ENCODE data around the gene LIMA1. TPM values are rescaled to one million over a fixed set of nuclear protein-coding genes. Genes with fewer than 3 reads are reported as not detected.
"Not testable (repeated sequence)": the region's sequence is repeated elsewhere in the genome, so short reads cannot be mapped to it uniquely, and the experiment has no call there.

The LIMA1 gene
- total RNA-seq, 2 experiments from 2014 or later = 4.6 to 5.1 TPM

DNA sequence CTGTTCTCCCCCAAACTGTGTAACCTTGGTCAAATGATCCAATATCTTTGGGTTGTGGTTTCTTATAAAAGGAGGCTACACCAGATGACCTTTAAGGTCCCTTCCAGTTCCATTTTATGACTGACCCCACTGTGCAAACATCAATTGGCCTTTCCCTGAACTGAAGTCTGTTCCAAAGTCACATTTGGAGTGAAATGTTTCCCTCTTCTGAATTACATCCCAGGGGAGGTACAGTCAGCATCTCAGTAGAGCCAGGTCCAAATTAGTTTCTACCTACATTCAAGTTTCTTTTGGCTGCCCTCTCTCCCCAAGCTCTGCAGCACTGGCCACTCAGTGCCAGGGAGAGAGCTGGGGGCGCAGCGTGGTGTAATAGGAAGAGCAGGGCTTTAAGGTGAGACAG lies 34.4 kb downstream of the LIMA1 start:
- Histone ChIP-seq H3K4me3 (ENCODE audit: low read length) (no peak overlapping the region), H3K27me3 (ENCODE audit: control insufficient read depth in 1 of 2, insufficient read depth in 2 of 2, low read length in 2 of 2) (no peaks in the 10 kb centered on the region), H3K27ac (ENCODE audit: low read depth in 1 of 2, low read length in 2 of 2) (no peak overlapping the region), H3K36me3 (ENCODE audit: insufficient read depth, low read length) (no peaks in the 10 kb centered on the region), H3K4me1 (ENCODE audit: insufficient read depth, low read length) (no peaks in the 10 kb centered on the region), H3K9me3 (ENCODE audit: control insufficient read depth in 1 of 2, insufficient read depth in 1 of 2, low read length in 2 of 2) (no peaks in the 10 kb centered on the region)
- peaks cover 21% of the 10 kb centered on the region for H3K36me3 Mint-ChIP-seq (ENCODE audit: low read depth)
- POLR2A ChIA-PET = no interaction called here
- H3K9me3 Mint-ChIP-seq = no peaks in the 10 kb centered on the region
- no peak overlapping the region for H3K27ac Mint-ChIP-seq
- TF ChIP-seq, protein P1, sequence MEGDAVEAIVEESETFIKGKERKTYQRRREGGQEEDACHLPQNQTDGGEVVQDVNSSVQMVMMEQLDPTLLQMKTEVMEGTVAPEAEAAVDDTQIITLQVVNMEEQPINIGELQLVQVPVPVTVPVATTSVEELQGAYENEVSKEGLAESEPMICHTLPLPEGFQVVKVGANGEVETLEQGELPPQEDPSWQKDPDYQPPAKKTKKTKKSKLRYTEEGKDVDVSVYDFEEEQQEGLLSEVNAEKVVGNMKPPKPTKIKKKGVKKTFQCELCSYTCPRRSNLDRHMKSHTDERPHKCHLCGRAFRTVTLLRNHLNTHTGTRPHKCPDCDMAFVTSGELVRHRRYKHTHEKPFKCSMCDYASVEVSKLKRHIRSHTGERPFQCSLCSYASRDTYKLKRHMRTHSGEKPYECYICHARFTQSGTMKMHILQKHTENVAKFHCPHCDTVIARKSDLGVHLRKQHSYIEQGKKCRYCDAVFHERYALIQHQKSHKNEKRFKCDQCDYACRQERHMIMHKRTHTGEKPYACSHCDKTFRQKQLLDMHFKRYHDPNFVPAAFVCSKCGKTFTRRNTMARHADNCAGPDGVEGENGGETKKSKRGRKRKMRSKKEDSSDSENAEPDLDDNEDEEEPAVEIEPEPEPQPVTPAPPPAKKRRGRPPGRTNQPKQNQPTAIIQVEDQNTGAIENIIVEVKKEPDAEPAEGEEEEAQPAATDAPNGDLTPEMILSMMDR (IDR thresholded peaks at IDR 0.05) = no peak
- H3K4me1 Mint-ChIP-seq (ENCODE audit: low read depth) = peaks cover 5% of the 10 kb centered on the region
- H3K4me3 Mint-ChIP-seq = no peak overlapping the region
- no peaks in the 10 kb centered on the region for H3K27me3 Mint-ChIP-seq
- no peak for ATAC-seq (ENCODE audit: poor library complexity)
- CTCF ChIA-PET = no interaction called here
- no peak for DNase-seq
- intact Hi-C loops (cut with DNase I, micrococcal nuclease) = no loop called here

DNA sequence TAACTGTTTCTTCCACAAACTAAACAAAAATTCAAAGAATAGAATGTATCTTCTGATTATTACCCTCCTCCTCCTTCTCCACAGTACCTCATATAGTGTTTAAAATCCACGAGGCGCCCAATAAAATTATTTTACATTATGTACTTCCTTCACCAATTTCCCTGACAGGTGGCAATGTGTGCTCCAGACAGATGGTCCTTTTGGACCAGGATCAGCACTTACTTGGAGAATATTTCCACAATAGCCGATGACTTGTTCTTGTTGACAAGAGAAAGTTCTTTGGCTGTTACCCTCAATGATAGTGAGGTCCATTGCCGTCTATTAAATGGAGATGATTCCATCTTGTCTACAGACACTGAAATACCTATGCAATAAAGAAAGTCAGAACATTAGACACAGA lies 34.9 kb downstream of the LIMA1 start:
- intact Hi-C loops (cut with DNase I, micrococcal nuclease) = no loop called here

DNA sequence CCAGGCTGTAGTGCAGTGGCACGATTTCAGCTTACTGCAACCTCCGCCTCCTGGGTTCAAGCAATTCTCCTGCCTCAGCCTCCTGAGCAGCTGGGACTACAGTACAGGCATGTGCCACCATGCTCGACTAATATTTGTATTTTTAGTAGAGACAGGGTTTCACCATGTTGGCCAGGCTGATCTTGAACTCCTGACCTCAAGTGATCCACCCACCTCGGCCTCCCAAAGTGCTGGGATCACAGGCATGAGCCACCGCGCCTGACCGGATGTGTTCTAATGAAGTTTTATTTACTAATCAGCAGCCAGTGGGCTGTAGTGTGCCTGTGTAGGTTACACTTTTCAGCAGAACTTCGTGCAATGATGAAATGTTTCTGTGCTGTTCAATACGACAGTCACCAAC lies 35.7 kb downstream of the LIMA1 start:
- intact Hi-C loops (cut with DNase I, micrococcal nuclease); H3K4me3 ChIP-seq (ENCODE audit: low read length); H3K27me3 Mint-ChIP-seq; CTCF ChIA-PET; POLR2A ChIA-PET; H3K9me3 ChIP-seq (ENCODE audit: control insufficient read depth in 1 of 2, insufficient read depth in 1 of 2, low read length in 2 of 2); H3K27ac Mint-ChIP-seq; DNase-seq; H3K27me3 ChIP-seq (ENCODE audit: control insufficient read depth in 1 of 2, insufficient read depth in 2 of 2, low read length in 2 of 2); H3K4me3 Mint-ChIP-seq; H3K36me3 ChIP-seq (ENCODE audit: insufficient read depth, low read length); H3K4me1 Mint-ChIP-seq (ENCODE audit: low read depth); H3K27ac ChIP-seq (ENCODE audit: low read depth in 1 of 2, low read length in 2 of 2); H3K9me3 Mint-ChIP-seq; H3K4me1 ChIP-seq (ENCODE audit: insufficient read depth, low read length); ATAC-seq (ENCODE audit: poor library complexity): not testable (repeated sequence)
- H3K36me3 Mint-ChIP-seq (ENCODE audit: low read depth) = peaks cover 21% of the 10 kb centered on the region

More for the DNA sequence above, 34.9 kb downstream of the LIMA1 start:
- Mint-ChIP-seq H3K9me3 (no peaks in the 10 kb centered on the region), H3K4me3 (no peak overlapping the region), H3K36me3 (ENCODE audit: low read depth) (peaks cover 21% of the 10 kb centered on the region), H3K4me1 (ENCODE audit: low read depth) (peaks cover 5% of the 10 kb centered on the region), H3K27ac (no peak overlapping the region), H3K27me3 (no peaks in the 10 kb centered on the region)
- Histone ChIP-seq H3K36me3 (ENCODE audit: insufficient read depth, low read length) (no peaks in the 10 kb centered on the region), H3K9me3 (ENCODE audit: control insufficient read depth in 1 of 2, insufficient read depth in 1 of 2, low read length in 2 of 2) (no peaks in the 10 kb centered on the region), H3K27ac (ENCODE audit: low read depth in 1 of 2, low read length in 2 of 2) (no peak overlapping the region), H3K4me1 (ENCODE audit: insufficient read depth, low read length) (no peaks in the 10 kb centered on the region), H3K4me3 (ENCODE audit: low read length) (no peak overlapping the region), H3K27me3 (ENCODE audit: control insufficient read depth in 1 of 2, insufficient read depth in 2 of 2, low read length in 2 of 2) (no peaks in the 10 kb centered on the region)
- ChIA-PET CTCF (no interaction called here), POLR2A (no interaction called here)
- TF ChIP-seq, protein P1 (IDR thresholded peaks at IDR 0.05) = no peak
- ATAC-seq (ENCODE audit: poor library complexity) = no peak
- DNase-seq = no peak

DNA sequence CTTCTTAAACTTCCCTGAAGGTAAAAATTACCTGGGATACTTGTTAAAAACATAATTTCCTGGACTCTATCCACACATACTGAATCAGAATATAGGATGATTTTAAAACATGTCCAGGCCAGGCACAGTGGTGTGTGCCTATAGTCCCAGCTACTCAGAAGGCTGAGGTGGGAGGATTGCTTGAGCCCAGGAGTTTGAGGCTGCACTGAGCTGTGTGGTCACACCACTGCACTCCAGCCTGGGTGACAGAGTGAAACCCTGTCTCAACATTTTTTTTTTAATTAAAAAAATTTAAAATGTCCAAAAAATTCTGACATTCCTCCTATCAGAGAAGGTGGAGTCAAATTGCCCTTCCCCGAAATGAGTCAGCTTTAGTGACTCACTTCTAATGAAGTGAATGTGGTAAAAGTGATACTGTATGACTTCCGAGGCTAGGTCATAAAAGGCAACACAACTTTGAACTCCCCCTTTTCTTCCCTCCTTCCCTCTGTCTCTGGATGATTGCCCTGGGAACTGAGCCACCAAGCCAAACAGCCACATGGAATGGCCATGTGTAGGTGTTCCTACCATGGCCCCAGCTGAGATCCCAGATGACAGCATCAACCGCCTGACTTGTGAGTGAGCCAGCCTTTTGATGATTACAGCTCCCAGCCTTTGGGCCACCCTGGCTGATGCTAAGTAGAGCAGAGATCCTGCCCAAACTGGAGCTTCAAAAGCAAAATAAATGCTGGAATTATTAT lies 36.3 kb downstream of the LIMA1 start:
- ChIA-PET CTCF (interaction anchor here (0.6 kb wide), 1 partner anchor 222 kb away, joined by 4 read pairs; the partner anchor contains the start of gene RACGAP1), POLR2A (no interaction called here)
- H3K4me3 Mint-ChIP-seq = no peak overlapping the region
- no peaks in the 10 kb centered on the region for H3K4me1 ChIP-seq (ENCODE audit: insufficient read depth, low read length)
- no peak for ATAC-seq (ENCODE audit: poor library complexity)
- H3K36me3 Mint-ChIP-seq (ENCODE audit: low read depth) = peaks cover 21% of the 10 kb centered on the region
- H3K9me3 ChIP-seq (ENCODE audit: control insufficient read depth in 1 of 2, insufficient read depth in 1 of 2, low read length in 2 of 2) = no peaks in the 10 kb centered on the region
- no peaks in the 10 kb centered on the region for H3K9me3 Mint-ChIP-seq
- TF ChIP-seq, protein P1 (IDR thresholded peaks at IDR 0.05) = no peak
- no peaks in the 10 kb centered on the region for H3K36me3 ChIP-seq (ENCODE audit: insufficient read depth, low read length)
- intact Hi-C loops (cut with DNase I, micrococcal nuclease) = no loop called here
- H3K4me1 Mint-ChIP-seq (ENCODE audit: low read depth) = peaks cover 4% of the 10 kb centered on the region
- H3K27ac Mint-ChIP-seq = no peak overlapping the region
- H3K4me3 ChIP-seq (ENCODE audit: low read length) = no peak overlapping the region
- H3K27me3 Mint-ChIP-seq = no peaks in the 10 kb centered on the region
- DNase-seq = peak in 1 of 14 experiments; percentile 21
- no peaks in the 10 kb centered on the region for H3K27me3 ChIP-seq (ENCODE audit: control insufficient read depth in 1 of 2, insufficient read depth in 2 of 2, low read length in 2 of 2)
- H3K27ac ChIP-seq (ENCODE audit: low read depth in 1 of 2, low read length in 2 of 2) = no peak overlapping the region
